ENCODE data around the gene DOCK4. TPM values are rescaled to one million over a fixed set of nuclear protein-coding genes. Genes with fewer than 3 reads are reported as not detected.
"Not testable (repeated sequence)": the region's sequence is repeated elsewhere in the genome, so short reads cannot be mapped to it uniquely, and the experiment has no call there.

The DOCK4 gene
- total RNA-seq, 2 experiments from 2014 or later, result 1.4 to 1.7 TPM

- no peak overlapping the region for H3K4me3 Mint-ChIP-seq
- DNase-seq, result no peak
- POLR2A ChIA-PET, result no interaction called here
- no peak for ATAC-seq (ENCODE audit: low read depth)
- no peaks in the 10 kb centered on the region for H3K36me3 Mint-ChIP-seq
- H3K4me1 Mint-ChIP-seq, result peaks cover 2% of the 10 kb centered on the region
- H3K27ac Mint-ChIP-seq, result no peak overlapping the region
- no peaks in the 10 kb centered on the region for H3K9me3 Mint-ChIP-seq
- H3K27me3 Mint-ChIP-seq, result peaks cover 14% of the 10 kb centered on the region
Observed at GRCh38 chr7:111919631-111920179, 286.5 kb downstream of the DOCK4 start.

DNA sequence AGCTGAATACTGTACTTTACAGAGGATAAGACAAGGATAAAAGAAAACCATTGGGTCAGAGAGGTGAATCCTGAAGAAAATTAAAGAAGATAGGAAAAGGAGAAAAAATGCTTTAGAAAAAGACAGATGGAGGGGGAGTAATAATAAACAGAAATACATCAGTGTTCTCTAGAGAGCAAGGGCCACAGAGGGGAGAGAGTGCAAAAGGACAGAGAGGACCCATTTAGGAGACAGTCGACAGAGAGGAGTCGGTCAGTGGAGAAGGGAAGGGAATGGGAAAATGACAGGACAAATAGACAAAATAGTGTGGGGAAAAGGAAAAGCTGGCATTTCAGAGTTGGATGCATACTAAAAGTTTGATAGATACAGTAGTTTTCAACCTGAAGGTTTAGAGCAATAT lies 287.0 kb downstream of the DOCK4 start:
- Mint-ChIP-seq H3K36me3 (no peaks in the 10 kb centered on the region), H3K27me3 (peaks cover 14% of the 10 kb centered on the region), H3K4me1 (peaks cover 2% of the 10 kb centered on the region), H3K9me3 (no peaks in the 10 kb centered on the region), H3K4me3 (no peak overlapping the region), H3K27ac (no peak overlapping the region)
- POLR2A ChIA-PET, result no interaction called here
- ATAC-seq (ENCODE audit: low read depth) (no peak), DNase-seq (no peak)

DNA sequence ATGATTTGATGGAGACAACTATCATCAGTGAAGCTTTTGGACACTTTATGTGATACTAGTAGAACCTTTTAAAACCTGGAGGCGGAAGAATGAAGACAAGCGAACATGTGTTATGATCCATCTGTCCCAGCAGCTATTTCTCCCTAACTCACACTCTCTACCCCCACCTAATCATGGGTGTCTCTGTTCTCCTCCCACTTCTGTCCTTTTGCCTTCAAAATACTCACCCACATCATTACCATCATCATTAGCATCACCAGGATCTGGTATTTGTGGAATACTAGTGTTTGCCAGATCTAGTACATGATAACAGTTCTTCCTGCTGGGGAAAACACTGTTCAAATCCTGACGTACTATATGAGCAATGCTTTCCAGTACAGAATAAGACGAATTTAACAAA lies 287.7 kb downstream of the DOCK4 start:
- Mint-ChIP-seq H3K9me3 (no peaks in the 10 kb centered on the region), H3K4me1 (peaks cover 2% of the 10 kb centered on the region), H3K4me3 (no peak overlapping the region), H3K36me3 (no peaks in the 10 kb centered on the region), H3K27me3 (peaks cover 12% of the 10 kb centered on the region), H3K27ac (no peak overlapping the region)
- POLR2A ChIA-PET, result no interaction called here
- DNase-seq (no peak), ATAC-seq (ENCODE audit: low read depth) (no peak)

DNA sequence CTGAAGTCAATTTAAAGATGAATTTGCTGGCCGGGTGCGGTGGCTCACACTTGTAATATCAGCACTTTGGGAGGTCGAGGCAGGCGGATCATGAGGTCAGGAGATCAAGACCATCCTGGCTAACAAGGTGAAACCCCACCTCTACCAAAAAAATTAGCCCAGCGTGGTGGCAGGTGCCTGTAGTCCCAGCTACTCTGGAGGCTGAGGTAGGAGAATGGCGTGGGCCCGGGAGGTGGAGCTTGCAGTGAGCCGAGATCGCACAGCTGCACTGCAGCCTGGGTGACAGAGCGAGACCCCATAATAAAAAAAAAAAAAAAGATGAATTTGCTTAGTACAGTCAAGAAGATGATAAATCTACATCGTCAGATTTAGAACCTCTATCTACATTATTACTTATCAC lies 288.8 kb downstream of the DOCK4 start:
- H3K27ac Mint-ChIP-seq; POLR2A ChIA-PET; H3K9me3 Mint-ChIP-seq; ATAC-seq (ENCODE audit: low read depth); H3K4me3 Mint-ChIP-seq; H3K4me1 Mint-ChIP-seq; DNase-seq; H3K36me3 Mint-ChIP-seq: not testable (repeated sequence)
- peaks cover 12% of the 10 kb centered on the region for H3K27me3 Mint-ChIP-seq

GRCh38 chr7:111914291-111914690 lies 291.9 kb downstream of the DOCK4 start:
- Mint-ChIP-seq H3K27ac (no peak overlapping the region), H3K4me1 (peaks cover 2% of the 10 kb centered on the region), H3K9me3 (no peaks in the 10 kb centered on the region), H3K4me3 (no peak overlapping the region), H3K36me3 (no peaks in the 10 kb centered on the region), H3K27me3 (peaks cover 3% of the 10 kb centered on the region)
- POLR2A ChIA-PET, result no interaction called here
- DNase-seq (no peak), ATAC-seq (ENCODE audit: low read depth) (no peak)

GRCh38 chr7:111911166-111911961 lies 294.8 kb downstream of the DOCK4 start:
- POLR2A ChIA-PET, result no interaction called here
- DNase-seq (no peak), ATAC-seq (ENCODE audit: low read depth) (no peak)
- no peak overlapping the region for H3K27ac Mint-ChIP-seq
- no peaks in the 10 kb centered on the region for H3K9me3 Mint-ChIP-seq
- no peaks in the 10 kb centered on the region for H3K4me1 Mint-ChIP-seq
- H3K27me3 Mint-ChIP-seq, result peaks cover 3% of the 10 kb centered on the region
- no peak overlapping the region for H3K4me3 Mint-ChIP-seq
- H3K36me3 Mint-ChIP-seq, result no peaks in the 10 kb centered on the region

- Mint-ChIP-seq H3K4me1 (no peaks in the 10 kb centered on the region), H3K9me3 (no peaks in the 10 kb centered on the region), H3K27me3 (peaks cover 3% of the 10 kb centered on the region), H3K36me3 (no peaks in the 10 kb centered on the region), H3K4me3 (no peak overlapping the region), H3K27ac (no peak overlapping the region)
- no peak for DNase-seq
- ATAC-seq (ENCODE audit: low read depth), result no peak
- POLR2A ChIA-PET, result no interaction called here
Observed at GRCh38 chr7:111910656-111911055, 295.5 kb downstream of the DOCK4 start.

GRCh38 chr7:111908673-111909072 lies 297.5 kb downstream of the DOCK4 start:
- H3K36me3 Mint-ChIP-seq; DNase-seq; H3K27me3 Mint-ChIP-seq; H3K4me3 Mint-ChIP-seq; H3K9me3 Mint-ChIP-seq; H3K4me1 Mint-ChIP-seq; POLR2A ChIA-PET; ATAC-seq (ENCODE audit: low read depth); H3K27ac Mint-ChIP-seq: not testable (repeated sequence)

DNA sequence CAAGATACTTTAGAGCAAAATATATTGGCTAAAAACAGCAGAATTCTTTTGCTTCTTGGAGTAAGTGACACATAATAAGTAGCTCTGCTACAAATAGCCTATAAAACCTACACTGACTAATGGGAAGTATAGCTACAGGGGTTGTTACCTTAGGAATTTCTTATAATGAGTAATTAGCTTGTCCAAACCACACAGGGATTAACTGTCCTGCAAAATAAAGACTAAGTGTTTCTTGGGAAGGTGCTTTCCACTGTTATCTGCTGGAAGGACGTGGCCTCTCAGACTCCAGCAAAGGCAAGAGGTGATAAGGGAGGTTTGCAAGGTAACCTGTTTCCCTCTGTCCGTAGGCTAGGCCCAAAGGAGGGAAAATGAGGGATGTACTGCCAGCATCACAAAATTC lies 302.4 kb downstream of the DOCK4 start:
- H3K4me1 Mint-ChIP-seq, result no peaks in the 10 kb centered on the region
- no peaks in the 10 kb centered on the region for H3K9me3 Mint-ChIP-seq
- H3K27me3 Mint-ChIP-seq, result peaks cover under 1% of the 10 kb centered on the region
- no peak for ATAC-seq (ENCODE audit: low read depth)
- POLR2A ChIA-PET, result no interaction called here
- no peak for DNase-seq
- no peak overlapping the region for H3K4me3 Mint-ChIP-seq
- no peak overlapping the region for H3K27ac Mint-ChIP-seq
- H3K36me3 Mint-ChIP-seq, result no peaks in the 10 kb centered on the region

DNA sequence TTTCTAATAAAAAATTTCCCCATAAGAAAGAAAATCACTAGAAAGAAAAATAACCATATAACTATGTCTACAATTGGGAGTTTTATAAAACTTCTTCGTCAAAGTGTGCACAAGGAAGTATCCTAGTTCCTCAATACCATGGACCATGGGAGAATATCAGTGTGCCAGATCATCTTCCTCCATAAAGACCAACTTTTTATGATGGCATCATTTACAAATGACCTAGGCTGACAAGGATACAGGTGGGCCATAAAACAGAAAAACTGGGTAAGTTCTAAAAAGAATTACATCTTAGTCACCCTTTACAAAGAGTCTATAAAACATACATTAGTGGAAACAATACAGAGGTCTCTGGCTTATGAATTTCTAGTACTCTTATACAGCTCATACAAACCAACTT lies 303.2 kb downstream of the DOCK4 start:
- no peaks in the 10 kb centered on the region for H3K36me3 Mint-ChIP-seq
- POLR2A ChIA-PET, result no interaction called here
- DNase-seq (no peak), ATAC-seq (ENCODE audit: low read depth) (no peak)
- no peak overlapping the region for H3K4me3 Mint-ChIP-seq
- no peak overlapping the region for H3K27ac Mint-ChIP-seq
- no peaks in the 10 kb centered on the region for H3K4me1 Mint-ChIP-seq
- peaks cover 4% of the 10 kb centered on the region for H3K27me3 Mint-ChIP-seq
- H3K9me3 Mint-ChIP-seq, result no peaks in the 10 kb centered on the region

DNA sequence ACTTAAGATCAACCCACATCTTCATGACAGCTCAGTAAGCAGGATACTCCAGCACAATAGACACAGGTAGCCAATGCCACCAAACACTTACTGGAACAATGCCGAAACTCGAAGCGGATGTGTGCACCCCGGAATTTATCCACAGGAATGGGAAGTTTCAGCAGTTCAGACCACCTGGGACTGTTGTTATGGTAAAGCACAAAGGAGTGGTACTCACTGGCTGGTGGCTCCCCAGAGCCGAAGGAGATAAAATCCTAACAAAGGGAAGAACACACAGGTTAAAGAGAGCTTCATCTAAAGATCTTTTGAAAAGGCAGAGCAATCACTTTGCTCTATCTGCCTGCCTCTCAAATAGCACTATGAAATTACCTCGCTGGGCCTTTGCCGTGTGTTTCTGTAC lies 305.9 kb downstream of the DOCK4 start:
- no peak overlapping the region for H3K4me3 Mint-ChIP-seq
- no peaks in the 10 kb centered on the region for H3K4me1 Mint-ChIP-seq
- peaks cover 4% of the 10 kb centered on the region for H3K27me3 Mint-ChIP-seq
- H3K36me3 Mint-ChIP-seq, result no peaks in the 10 kb centered on the region
- DNase-seq (no peak), ATAC-seq (ENCODE audit: low read depth) (no peak)
- POLR2A ChIA-PET, result no interaction called here
- no peaks in the 10 kb centered on the region for H3K9me3 Mint-ChIP-seq
- no peak overlapping the region for H3K27ac Mint-ChIP-seq

DNA sequence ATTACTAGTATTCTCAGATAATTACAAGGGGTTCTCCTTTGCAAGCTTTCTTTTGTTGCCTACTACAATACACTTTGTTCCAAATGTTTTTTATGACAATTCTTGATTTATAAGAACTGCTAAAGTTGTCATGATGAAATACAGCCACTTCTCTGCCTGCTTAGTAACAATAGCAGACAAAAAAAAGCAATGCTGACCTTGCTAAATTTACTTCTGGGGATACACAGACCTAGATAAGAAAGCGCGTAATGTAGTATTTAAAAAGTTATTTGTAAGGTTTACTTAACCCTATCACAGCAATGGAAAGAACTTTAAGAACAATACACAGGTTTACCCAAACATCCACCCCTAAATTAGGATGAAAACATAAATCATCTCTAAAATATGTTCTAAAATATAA lies 311.1 kb downstream of the DOCK4 start:
- no peak for ATAC-seq (ENCODE audit: low read depth)
- DNase-seq, result no peak
- H3K4me3 Mint-ChIP-seq, result no peak overlapping the region
- no peak overlapping the region for H3K27ac Mint-ChIP-seq
- POLR2A ChIA-PET, result no interaction called here
- peaks cover 4% of the 10 kb centered on the region for H3K27me3 Mint-ChIP-seq
- no peaks in the 10 kb centered on the region for H3K36me3 Mint-ChIP-seq
- H3K9me3 Mint-ChIP-seq, result no peaks in the 10 kb centered on the region
- no peaks in the 10 kb centered on the region for H3K4me1 Mint-ChIP-seq

DNA sequence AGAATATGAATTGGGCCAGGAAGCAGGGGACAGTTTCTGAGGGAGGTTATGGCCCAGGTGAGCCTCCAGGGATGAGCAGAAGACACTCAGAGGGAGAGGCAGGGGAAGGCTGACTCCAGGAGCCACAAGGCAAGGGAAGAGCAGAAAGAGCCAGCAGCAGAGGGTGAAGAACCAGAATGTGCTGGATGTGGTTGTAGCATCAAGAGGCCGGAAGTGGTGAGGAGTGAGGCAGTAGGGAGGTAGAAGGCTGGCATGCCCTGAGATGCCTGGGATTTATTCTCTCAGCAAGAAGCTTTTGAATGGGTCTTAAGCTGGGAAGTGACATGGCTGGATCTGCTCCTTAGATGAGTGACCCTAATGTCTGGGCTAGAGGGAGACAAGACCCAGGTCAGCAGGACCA lies 311.7 kb downstream of the DOCK4 start:
- no peaks in the 10 kb centered on the region for H3K9me3 Mint-ChIP-seq
- DNase-seq (no peak), ATAC-seq (ENCODE audit: low read depth) (no peak)
- no peak overlapping the region for H3K4me3 Mint-ChIP-seq
- no peaks in the 10 kb centered on the region for H3K4me1 Mint-ChIP-seq
- H3K27me3 Mint-ChIP-seq, result peaks cover 6% of the 10 kb centered on the region
- POLR2A ChIA-PET, result no interaction called here
- H3K36me3 Mint-ChIP-seq, result no peaks in the 10 kb centered on the region
- no peak overlapping the region for H3K27ac Mint-ChIP-seq

GRCh38 chr7:111893190-111893589 lies 313.0 kb downstream of the DOCK4 start:
- Mint-ChIP-seq H3K27me3 (peaks cover 2% of the 10 kb centered on the region), H3K27ac (no peak overlapping the region), H3K4me1 (no peaks in the 10 kb centered on the region), H3K9me3 (no peaks in the 10 kb centered on the region), H3K4me3 (no peak overlapping the region), H3K36me3 (no peaks in the 10 kb centered on the region)
- no peak for DNase-seq
- ATAC-seq (ENCODE audit: low read depth), result no peak
- POLR2A ChIA-PET, result no interaction called here

All from activated naive CD8-positive, alpha-beta T cell treated with anti-CD3 and anti-CD28 coated beads, Interleukin-2, amount 10 ng/mL, durations not matched to agents 7 days and 5 days (primary cell).